GM19467 (cell line): ENCODE results near the gene CHN2.

ENCODE experiments used
- ATAC-seq: cut with Tn5 transposase; IDR thresholded peaks from one replicate; pipeline ENCODE4 v1.9.1; 2021; ENCODE audit warnings: mild to moderate bottlenecking, moderate library complexity; ENCODE audit not compliant: unreplicated experiment

Gene CHN2

GRCh38 chr7:29384277-29384676 lies 189.7 kb downstream of the CHN2 start:
- no peak for ATAC-seq

GRCh38 chr7:29385214-29385814 lies 190.7 kb downstream of the CHN2 start:
- ATAC-seq: no peak

- ATAC-seq: no peak
Observed at GRCh38 chr7:29386196-29386765, 191.7 kb downstream of the CHN2 start.

- ATAC-seq: no peak
Observed at GRCh38 chr7:29391262-29391661, 196.7 kb downstream of the CHN2 start.

- no peak for ATAC-seq
Observed at GRCh38 chr7:29394321-29394720, 199.7 kb downstream of the CHN2 start.

GRCh38 chr7:29396563-29396962 lies 202.0 kb downstream of the CHN2 start:
- ATAC-seq: no peak

- no peak for ATAC-seq
Observed at GRCh38 chr7:29397398-29397797, 202.8 kb downstream of the CHN2 start.

GRCh38 chr7:29398011-29398410 lies 203.4 kb downstream of the CHN2 start:
- no peak for ATAC-seq

GRCh38 chr7:29400437-29400836 lies 205.9 kb downstream of the CHN2 start:
- no peak for ATAC-seq

GRCh38 chr7:29401769-29402168 lies 207.2 kb downstream of the CHN2 start:
- no peak for ATAC-seq

GRCh38 chr7:29405891-29406290 lies 211.3 kb downstream of the CHN2 start:
- no peak for ATAC-seq

GRCh38 chr7:29406366-29406765 lies 211.8 kb downstream of the CHN2 start:
- ATAC-seq: no peak

GRCh38 chr7:29408841-29409243 lies 214.3 kb downstream of the CHN2 start:
- ATAC-seq: peak; percentile 64

- ATAC-seq: no peak
Observed at GRCh38 chr7:29410996-29411395, 216.4 kb downstream of the CHN2 start.

GRCh38 chr7:29412912-29413311 lies 218.3 kb downstream of the CHN2 start:
- no peak for ATAC-seq

- ATAC-seq: no peak
Observed at GRCh38 chr7:29413626-29414136, 219.1 kb downstream of the CHN2 start.

GRCh38 chr7:29414216-29414615 lies 219.6 kb downstream of the CHN2 start:
- no peak for ATAC-seq

GRCh38 chr7:29415215-29415614 lies 220.6 kb downstream of the CHN2 start:
- ATAC-seq: no peak

GRCh38 chr7:29416276-29416937 lies 221.8 kb downstream of the CHN2 start:
- no peak for ATAC-seq

- ATAC-seq: no peak
Observed at GRCh38 chr7:29416938-29417305, 222.3 kb downstream of the CHN2 start.

- no peak for ATAC-seq
Observed at GRCh38 chr7:29418056-29418455, 223.5 kb downstream of the CHN2 start.

- ATAC-seq: no peak
Observed at GRCh38 chr7:29418651-29419050, 224.1 kb downstream of the CHN2 start.
